Hematopoietic multipotent progenitor cell treated with erythropoietin and hydrocortisone succinate and interleukin-3 and kit ligand, for 15 days (in vitro differentiated cells): Measurements from ENCODE around the gene DPP10.

Experiments
- DNase-seq: peaks from one replicate; pipeline ENCODE4 v3.0.0-alpha.2; 2015; ENCODE audit warnings: low spot score

Gene DPP10

DNA sequence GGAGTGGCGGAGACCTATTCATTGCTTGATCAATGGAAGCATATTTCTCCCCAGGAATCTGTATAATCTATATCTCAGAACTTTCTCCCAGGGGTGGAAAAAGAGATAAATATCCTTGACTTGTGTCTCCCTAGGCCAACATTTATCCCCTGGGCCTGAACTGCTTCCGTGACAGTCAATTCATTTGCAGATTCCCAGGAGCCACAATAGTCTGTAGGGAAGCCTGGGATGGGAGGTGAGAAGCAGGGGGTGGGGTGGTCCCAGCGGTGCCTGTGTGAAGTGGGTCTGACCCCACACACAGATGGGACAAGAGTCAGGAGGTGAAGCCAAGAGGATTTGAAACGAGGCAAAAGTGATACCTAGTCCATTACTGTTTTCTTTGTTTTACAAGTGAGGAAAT is 166.8 kb downstream of the DPP10 start:
- DNase-seq = no peak

DNA sequence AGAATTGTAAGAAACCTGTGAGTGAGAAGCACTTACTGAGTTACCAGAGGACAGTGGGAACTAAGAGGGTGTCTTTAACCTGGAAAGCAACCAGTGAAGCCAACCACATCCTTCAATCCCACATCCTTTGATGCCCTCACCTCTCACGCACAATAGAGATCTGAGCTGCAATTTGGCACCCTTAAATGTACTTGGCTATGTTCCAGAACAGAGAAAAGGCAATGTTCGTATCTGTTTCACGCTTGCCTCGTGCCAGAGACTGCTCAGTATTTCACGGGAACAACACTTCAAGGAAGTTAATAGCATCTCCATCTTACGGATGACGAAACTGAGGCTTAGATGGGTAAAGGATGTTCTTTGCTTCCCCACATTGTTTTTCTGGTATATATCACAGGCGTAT is 167.4 kb downstream of the DPP10 start:
- DNase-seq = no peak

DNA sequence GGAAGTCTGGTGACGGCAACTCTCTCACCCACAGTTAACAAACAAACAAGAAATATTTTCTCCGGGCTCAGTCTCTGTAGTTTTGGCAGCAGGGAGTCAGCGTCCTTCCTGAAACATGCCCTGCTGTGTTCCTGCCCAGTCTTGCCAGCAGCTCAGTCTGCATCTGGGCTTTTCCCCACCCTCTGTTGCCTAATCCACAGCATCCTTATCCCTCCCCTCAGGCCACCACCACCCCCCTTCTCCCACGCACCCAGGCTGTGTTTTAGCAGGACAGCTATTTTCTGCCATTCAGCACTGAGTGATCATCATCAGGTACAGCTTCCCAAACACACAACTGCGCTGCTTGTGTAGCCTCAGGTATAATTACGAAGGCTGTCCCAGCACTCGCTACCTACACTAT is 168.2 kb downstream of the DPP10 start:
- DNase-seq = no peak

DNA sequence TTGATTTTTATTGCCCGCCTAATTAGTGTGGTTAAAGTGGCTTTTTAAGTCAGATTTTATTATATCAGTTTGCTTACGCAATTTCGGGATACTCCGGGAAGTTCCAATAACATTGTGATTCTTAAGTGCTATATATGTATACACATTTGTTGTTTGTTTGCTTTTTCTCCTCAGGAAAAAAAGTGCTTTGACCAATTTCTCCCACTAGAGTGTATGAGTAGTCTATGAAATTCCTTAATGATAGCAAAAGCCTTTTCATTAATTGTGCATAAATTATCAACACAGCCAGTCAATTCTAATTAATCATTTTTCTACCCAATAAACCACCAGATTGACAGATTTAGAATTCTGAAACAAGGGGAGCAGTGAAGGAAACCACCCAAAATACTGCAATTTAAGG is 172.2 kb downstream of the DPP10 start:
- no peak for DNase-seq

GRCh38 chr2:114628481-114628880 is 186.0 kb downstream of the DPP10 start:
- no peak for DNase-seq

DNA sequence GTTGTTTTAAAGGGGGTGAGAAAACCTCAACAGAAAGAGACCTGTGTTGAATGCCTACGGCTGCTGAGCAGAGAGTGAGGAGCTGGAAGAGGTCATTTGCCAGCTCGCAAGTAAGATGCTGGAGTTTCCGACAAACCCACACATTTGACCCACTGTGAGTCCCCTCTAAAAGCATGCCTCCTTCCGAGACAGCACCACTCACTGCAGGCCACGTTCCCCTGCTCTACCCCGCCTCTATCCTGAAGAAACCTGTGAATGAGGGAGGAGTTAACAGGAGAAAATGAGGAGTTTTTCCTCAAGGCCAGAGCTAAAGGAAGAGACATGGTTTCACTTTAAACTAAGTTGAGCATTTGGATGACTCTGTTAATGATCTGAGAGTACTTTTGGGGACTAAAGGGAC is 188.7 kb downstream of the DPP10 start:
- no peak for DNase-seq

DNA sequence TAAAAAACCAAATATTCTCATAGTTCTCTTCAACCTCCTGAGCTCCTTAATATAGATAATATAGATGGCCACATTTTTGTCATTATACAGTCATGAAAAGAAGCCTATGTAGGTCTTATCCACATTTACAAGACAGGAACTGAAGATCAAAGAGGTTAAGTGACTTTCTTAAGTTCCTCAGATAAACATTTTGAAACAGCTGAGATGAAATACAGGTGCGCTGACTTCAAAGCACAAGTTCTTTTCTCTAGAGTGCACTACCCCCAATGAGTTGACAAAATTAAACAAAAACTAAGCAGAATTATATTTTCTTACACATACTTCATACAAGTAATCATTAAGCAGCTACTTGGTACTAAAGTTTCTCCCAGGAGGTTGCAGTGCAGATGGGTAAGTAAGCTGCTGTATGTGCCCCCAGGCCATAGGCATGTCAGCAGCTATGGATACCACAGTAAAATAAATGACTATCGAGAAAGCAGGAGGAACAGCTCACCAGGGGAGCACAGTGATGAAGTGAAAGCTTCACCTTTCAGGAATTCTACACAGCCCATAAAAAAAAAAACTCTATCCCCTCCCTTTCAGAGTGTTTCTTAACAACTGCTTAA is 199.8 kb downstream of the DPP10 start:
- DNase-seq = no peak

DNA sequence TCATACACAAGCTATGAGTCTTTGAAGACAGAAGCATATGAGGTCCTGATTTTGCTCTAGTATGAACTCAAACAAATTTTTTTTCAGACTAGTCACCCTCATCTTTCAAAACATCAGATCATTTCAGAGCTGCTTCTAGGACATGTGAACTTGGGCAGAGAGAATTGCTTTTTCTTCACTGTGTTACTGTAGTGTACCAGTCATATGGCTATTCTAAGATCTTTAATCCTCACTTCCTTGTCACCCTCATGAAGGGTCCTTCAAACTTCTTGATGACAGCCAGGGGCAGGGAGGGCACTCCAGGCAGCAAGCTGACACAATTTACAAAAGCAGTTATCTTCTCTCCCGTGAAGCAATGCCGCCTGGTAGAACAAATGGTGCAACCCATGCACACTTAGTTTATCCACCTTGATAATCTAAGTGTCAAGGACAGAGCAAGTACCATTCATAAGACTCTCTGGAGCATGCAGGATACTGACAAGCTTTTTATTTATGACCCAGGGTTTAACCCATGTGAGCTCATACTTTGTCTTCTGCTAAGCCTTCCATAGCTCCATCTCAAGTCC is 200.6 kb downstream of the DPP10 start:
- DNase-seq = no peak

GRCh38 chr2:114651933-114652332 is 209.5 kb downstream of the DPP10 start:
- no peak for DNase-seq

- no peak for DNase-seq
Measured at GRCh38 chr2:114659880-114660279, 217.4 kb downstream of the DPP10 start.

- DNase-seq = no peak
Measured at GRCh38 chr2:114661971-114662939, 219.8 kb downstream of the DPP10 start.

GRCh38 chr2:114668415-114668814 is 226.0 kb downstream of the DPP10 start:
- DNase-seq = no peak

DNA sequence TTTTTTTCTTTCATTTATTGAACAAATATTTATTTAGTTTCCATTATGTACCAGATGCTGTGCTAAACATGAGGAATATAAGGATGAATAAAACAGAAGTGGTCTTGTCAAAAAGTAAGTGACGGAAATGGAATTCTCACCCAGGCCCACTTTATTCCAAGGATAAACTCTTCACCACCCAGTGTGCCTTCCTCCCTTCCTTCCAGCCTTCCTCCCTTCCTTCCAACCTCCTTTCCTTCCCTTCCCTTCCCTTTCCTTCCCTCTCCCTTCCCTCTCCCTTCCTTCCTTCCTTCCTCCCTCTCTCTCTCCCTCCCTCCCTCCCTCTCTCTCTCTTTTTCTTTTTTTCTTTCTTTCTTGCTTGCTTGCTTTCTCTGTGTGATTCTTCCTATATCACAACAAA is 240.8 kb downstream of the DPP10 start:
- no peak for DNase-seq

DNA sequence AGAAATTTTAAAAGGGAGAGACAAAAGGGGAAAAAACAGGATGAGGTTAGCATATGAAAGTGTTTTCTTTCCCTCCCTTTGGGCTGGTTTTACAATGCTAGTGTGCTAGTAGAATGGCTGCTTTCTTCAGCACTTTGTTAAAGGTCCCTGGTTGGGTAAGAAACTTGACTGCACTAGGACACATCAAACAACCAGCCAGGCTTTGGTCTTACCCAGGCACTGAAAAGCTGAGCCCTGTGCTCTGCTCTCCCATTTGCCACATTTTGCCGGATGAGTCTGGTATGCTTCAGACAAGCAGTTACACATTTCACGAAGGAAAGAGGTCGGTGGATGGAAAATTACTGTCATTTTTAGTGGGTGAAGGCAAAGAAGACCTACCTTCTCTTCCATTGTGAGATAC is 242.0 kb downstream of the DPP10 start:
- no peak for DNase-seq

- DNase-seq = no peak
Measured at GRCh38 chr2:114685102-114685501, 242.7 kb downstream of the DPP10 start.

- DNase-seq = no peak
Measured at GRCh38 chr2:114688241-114688640, 245.8 kb downstream of the DPP10 start.

- no peak for DNase-seq
Measured at GRCh38 chr2:114698520-114698919, 256.1 kb downstream of the DPP10 start.

- no peak for DNase-seq
Measured at GRCh38 chr2:114699423-114699944, 257.0 kb downstream of the DPP10 start.

GRCh38 chr2:114700440-114700839 is 258.0 kb downstream of the DPP10 start:
- DNase-seq = no peak

- DNase-seq = no peak
Measured at GRCh38 chr2:114709936-114710850, 267.8 kb downstream of the DPP10 start.

- DNase-seq = no peak
Measured at GRCh38 chr2:114714313-114714712, 271.9 kb downstream of the DPP10 start.

DNA sequence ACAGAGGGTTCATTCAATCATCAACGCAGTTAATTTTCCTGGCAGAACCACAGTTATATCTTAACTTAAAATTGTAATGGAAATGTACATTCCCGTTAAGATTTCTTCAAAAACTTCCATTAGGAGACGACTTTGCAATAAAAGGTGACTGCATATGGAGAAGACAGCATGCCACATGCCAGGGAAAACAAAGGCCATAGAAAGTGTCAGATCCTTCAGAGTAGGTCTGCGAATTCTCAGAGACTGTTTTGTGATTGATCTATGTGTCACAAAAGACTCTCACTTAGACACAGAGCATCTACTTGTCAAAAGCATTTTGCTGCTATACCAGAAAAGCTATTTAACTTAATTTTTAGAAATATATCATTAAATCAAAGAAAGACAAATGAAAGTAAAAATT is 274.6 kb downstream of the DPP10 start:
- no peak for DNase-seq
